ENCODE data around the gene RASD1. TPM values are rescaled to one million over a fixed set of nuclear protein-coding genes. Genes with fewer than 3 reads are reported as not detected.
"Not testable (repeated sequence)": the region's sequence is repeated elsewhere in the genome, so short reads cannot be mapped to it uniquely, and the experiment has no call there.

The RASD1 gene
- total and polyA plus RNA-seq, 4 donors, result 3.2 to 14.6 (median 10.2) TPM

GRCh38 chr17:17466511-17466910 lies 29.7 kb downstream of the RASD1 start:
- Histone ChIP-seq H3K27ac (ENCODE audit: low read depth, low read length) (no peak overlapping the region), H3K4me1 (ENCODE audit: control insufficient read depth, insufficient read depth, low read length) (peaks cover 22% of the 10 kb centered on the region)

GRCh38 chr17:17465878-17466277 lies 30.3 kb downstream of the RASD1 start:
- H3K27me3 ChIP-seq (ENCODE audit: control insufficient read depth, insufficient read depth, low read length); H3K4me3 ChIP-seq (ENCODE audit: low read depth, low read length); H3K27ac ChIP-seq (ENCODE audit: low read depth, low read length); DNase-seq (ENCODE audit: low read depth in 4 of 6, low spot score in 6 of 6); H3K36me3 ChIP-seq (ENCODE audit: control insufficient read depth, insufficient read depth, low read length); H3K9me3 ChIP-seq (ENCODE audit: control insufficient read depth, insufficient read depth, low read length): not testable (repeated sequence)
- no CpG with 5 or more reads among the region's 1 CpG for WGBS (ENCODE audit: insufficient coverage)
- peaks cover 22% of the 10 kb centered on the region for H3K4me1 ChIP-seq (ENCODE audit: control insufficient read depth, insufficient read depth, low read length)

More at GRCh38 chr17:17466511-17466910, 29.7 kb downstream of the RASD1 start:
- peak in 2 of 6 donors; percentile 15 to 71 for DNase-seq (ENCODE audit: low read depth in 4 of 6, low spot score in 6 of 6)
- Histone ChIP-seq H3K36me3 (ENCODE audit: control insufficient read depth, insufficient read depth, low read length) (no peaks in the 10 kb centered on the region), H3K4me3 (ENCODE audit: low read depth, low read length) (no peak overlapping the region), H3K27me3 (ENCODE audit: control insufficient read depth, insufficient read depth, low read length) (no peaks in the 10 kb centered on the region), H3K9me3 (ENCODE audit: control insufficient read depth, insufficient read depth, low read length) (no peaks in the 10 kb centered on the region)
- 25% methylated on average over 3 of the region's 5 CpGs for WGBS (ENCODE audit: insufficient coverage)

GRCh38 chr17:17463821-17464220 lies 32.4 kb downstream of the RASD1 start:
- no peaks in the 10 kb centered on the region for H3K36me3 ChIP-seq (ENCODE audit: control insufficient read depth, insufficient read depth, low read length)
- no peak overlapping the region for H3K4me3 ChIP-seq (ENCODE audit: low read depth, low read length)
- H3K27me3 ChIP-seq (ENCODE audit: control insufficient read depth, insufficient read depth, low read length), result no peaks in the 10 kb centered on the region
- WGBS (ENCODE audit: insufficient coverage), result 76% methylated on average over 3 of the region's 6 CpGs
- peak in 1 of 6 donors; percentile 21 for DNase-seq (ENCODE audit: low read depth in 4 of 6, low spot score in 6 of 6)
- H3K27ac ChIP-seq (ENCODE audit: low read depth, low read length), result no peak overlapping the region
- H3K4me1 ChIP-seq (ENCODE audit: control insufficient read depth, insufficient read depth, low read length), result peaks cover 17% of the 10 kb centered on the region
- no peaks in the 10 kb centered on the region for H3K9me3 ChIP-seq (ENCODE audit: control insufficient read depth, insufficient read depth, low read length)

- peaks cover 8% of the 10 kb centered on the region for H3K4me1 ChIP-seq (ENCODE audit: control insufficient read depth, insufficient read depth, low read length)
- no peaks in the 10 kb centered on the region for H3K36me3 ChIP-seq (ENCODE audit: control insufficient read depth, insufficient read depth, low read length)
- H3K27ac ChIP-seq (ENCODE audit: low read depth, low read length), result no peak overlapping the region
- peak in 2 of 6 donors; percentile 9 to 22 for DNase-seq (ENCODE audit: low read depth in 4 of 6, low spot score in 6 of 6)
- no peaks in the 10 kb centered on the region for H3K27me3 ChIP-seq (ENCODE audit: control insufficient read depth, insufficient read depth, low read length)
- H3K9me3 ChIP-seq (ENCODE audit: control insufficient read depth, insufficient read depth, low read length), result no peaks in the 10 kb centered on the region
- 58% methylated on average over 14 of the region's 15 CpGs for WGBS (ENCODE audit: insufficient coverage)
- no peak overlapping the region for H3K4me3 ChIP-seq (ENCODE audit: low read depth, low read length)
Observed at GRCh38 chr17:17462048-17462824, 34.0 kb downstream of the RASD1 start.

- WGBS (ENCODE audit: insufficient coverage), result 100% methylated on average over 3 of the region's 4 CpGs
Observed at GRCh38 chr17:17460038-17460437, 36.2 kb downstream of the RASD1 start.

GRCh38 chr17:17457680-17458079 lies 38.5 kb downstream of the RASD1 start:
- no peak overlapping the region for H3K4me3 ChIP-seq (ENCODE audit: low read depth, low read length)
- H3K27me3 ChIP-seq (ENCODE audit: control insufficient read depth, insufficient read depth, low read length), result no peaks in the 10 kb centered on the region
- peaks cover 3% of the 10 kb centered on the region for H3K4me1 ChIP-seq (ENCODE audit: control insufficient read depth, insufficient read depth, low read length)
- DNase-seq (ENCODE audit: low read depth in 4 of 6, low spot score in 6 of 6), result no peak
- H3K36me3 ChIP-seq (ENCODE audit: control insufficient read depth, insufficient read depth, low read length), result no peaks in the 10 kb centered on the region
- WGBS (ENCODE audit: insufficient coverage), result no CpG with 5 or more reads among the region's 2 CpGs
- H3K9me3 ChIP-seq (ENCODE audit: control insufficient read depth, insufficient read depth, low read length), result no peaks in the 10 kb centered on the region
- no peak overlapping the region for H3K27ac ChIP-seq (ENCODE audit: low read depth, low read length)

More at GRCh38 chr17:17460038-17460437, 36.2 kb downstream of the RASD1 start:
- H3K9me3 ChIP-seq (ENCODE audit: control insufficient read depth, insufficient read depth, low read length), result no peaks in the 10 kb centered on the region
- no peak overlapping the region for H3K4me3 ChIP-seq (ENCODE audit: low read depth, low read length)
- H3K27me3 ChIP-seq (ENCODE audit: control insufficient read depth, insufficient read depth, low read length), result no peaks in the 10 kb centered on the region
- DNase-seq (ENCODE audit: low read depth in 4 of 6, low spot score in 6 of 6), result no peak
- H3K27ac ChIP-seq (ENCODE audit: low read depth, low read length), result no peak overlapping the region
- no peaks in the 10 kb centered on the region for H3K36me3 ChIP-seq (ENCODE audit: control insufficient read depth, insufficient read depth, low read length)
- peaks cover 3% of the 10 kb centered on the region for H3K4me1 ChIP-seq (ENCODE audit: control insufficient read depth, insufficient read depth, low read length)

- Histone ChIP-seq H3K27ac (ENCODE audit: low read depth, low read length) (no peak overlapping the region), H3K36me3 (ENCODE audit: control insufficient read depth, insufficient read depth, low read length) (no peaks in the 10 kb centered on the region), H3K4me1 (ENCODE audit: control insufficient read depth, insufficient read depth, low read length) (peaks cover 3% of the 10 kb centered on the region), H3K9me3 (ENCODE audit: control insufficient read depth, insufficient read depth, low read length) (no peaks in the 10 kb centered on the region), H3K4me3 (ENCODE audit: low read depth, low read length) (no peak overlapping the region), H3K27me3 (ENCODE audit: control insufficient read depth, insufficient read depth, low read length) (no peaks in the 10 kb centered on the region)
- DNase-seq (ENCODE audit: low read depth in 4 of 6, low spot score in 6 of 6), result no peak
- 95% methylated on average over 12 of the region's 19 CpGs for WGBS (ENCODE audit: insufficient coverage)
Observed at GRCh38 chr17:17456251-17456650, 39.9 kb downstream of the RASD1 start.

- Histone ChIP-seq H3K27ac (ENCODE audit: low read depth, low read length) (no peak overlapping the region), H3K4me3 (ENCODE audit: low read depth, low read length) (no peak overlapping the region), H3K4me1 (ENCODE audit: control insufficient read depth, insufficient read depth, low read length) (peaks cover 3% of the 10 kb centered on the region), H3K27me3 (ENCODE audit: control insufficient read depth, insufficient read depth, low read length) (no peaks in the 10 kb centered on the region), H3K36me3 (ENCODE audit: control insufficient read depth, insufficient read depth, low read length) (no peaks in the 10 kb centered on the region), H3K9me3 (ENCODE audit: control insufficient read depth, insufficient read depth, low read length) (no peaks in the 10 kb centered on the region)
- 57% methylated on average over 3 of the region's 4 CpGs for WGBS (ENCODE audit: insufficient coverage)
- no peak for DNase-seq (ENCODE audit: low read depth in 4 of 6, low spot score in 6 of 6)
Observed at GRCh38 chr17:17455173-17455572, 41.0 kb downstream of the RASD1 start.

- not testable (repeated sequence) for H3K4me1 ChIP-seq (ENCODE audit: control insufficient read depth, insufficient read depth, low read length); H3K27me3 ChIP-seq (ENCODE audit: control insufficient read depth, insufficient read depth, low read length); DNase-seq (ENCODE audit: low read depth in 4 of 6, low spot score in 6 of 6); H3K36me3 ChIP-seq (ENCODE audit: control insufficient read depth, insufficient read depth, low read length); H3K27ac ChIP-seq (ENCODE audit: low read depth, low read length); H3K9me3 ChIP-seq (ENCODE audit: control insufficient read depth, insufficient read depth, low read length); H3K4me3 ChIP-seq (ENCODE audit: low read depth, low read length)
- 30% methylated on average over 1 of the region's 1 CpG for WGBS (ENCODE audit: insufficient coverage)
Observed at GRCh38 chr17:17454700-17455099, 41.5 kb downstream of the RASD1 start.

GRCh38 chr17:17454276-17454675 lies 41.9 kb downstream of the RASD1 start:
- 100% methylated on average over 1 of the region's 1 CpG for WGBS (ENCODE audit: insufficient coverage)
- Histone ChIP-seq H3K36me3 (ENCODE audit: control insufficient read depth, insufficient read depth, low read length) (no peaks in the 10 kb centered on the region), H3K27me3 (ENCODE audit: control insufficient read depth, insufficient read depth, low read length) (no peaks in the 10 kb centered on the region), H3K4me3 (ENCODE audit: low read depth, low read length) (no peak overlapping the region), H3K4me1 (ENCODE audit: control insufficient read depth, insufficient read depth, low read length) (peaks cover 3% of the 10 kb centered on the region), H3K9me3 (ENCODE audit: control insufficient read depth, insufficient read depth, low read length) (no peaks in the 10 kb centered on the region), H3K27ac (ENCODE audit: low read depth, low read length) (no peak overlapping the region)
- no peak for DNase-seq (ENCODE audit: low read depth in 4 of 6, low spot score in 6 of 6)

Data from spinal cord (tissue), 10 donors.